K562 (cell line): Measurements from ENCODE around the gene MAB21L2. TPM values are rescaled to one million over a fixed set of nuclear protein-coding genes. Genes with fewer than 3 reads are reported as not detected.

Experiments
- ATAC-seq: fragments of 200-7000 bp; cut with Tn5 transposase; 3 replicates; pipeline ENCODE4 v1.9.1; 2020; ENCODE audit warnings: moderate library complexity
- BruUV-seq: library from RNA; stranded (reverse); fragments of 400-500 nt; replicated peaks from 2 replicates; lab custom pipeline; 2021; lab: Mats Ljungman, UMichigan
- CTCF ChIA-PET: fragments of 300-600 bp; formaldehyde crosslinking; extraction: SDS; loops from one replicate; lab custom pipeline; 2021; ENCODE audit warnings: low intra/inter-chr PET ratio; lab: Yijun Ruan, JAX
- POLR2A ChIA-PET: fragments of 300-600, 350-650 bp; sonication (Branson Sonifier 250); formaldehyde crosslinking; extraction: SDS; loops from one replicate; lab custom pipeline; 2021; ENCODE audit warnings: antibody characterized with exemption, inconsistent platforms; lab: Yijun Ruan, JAX
- DNase-seq, 4 experiments: peaks; one replicate each; pipeline versions ENCODE4 v3.0.0 to v3.0.0-alpha.2; 2011 to 2018; ENCODE audit warnings: low spot score in 3 of 4, mixed read lengths in 3 of 4; ENCODE audit errors: extremely low read depth in 1 of 4
- FAIRE-seq: peaks from 2 replicates; lab custom pipeline; 2011; peaks lifted over from hg19 to GRCh38; lab: Jason Lieb, UNC
- H2AFZ ChIP-seq: 2 replicates; pipeline ENCODE4 v1.6.0; 2011; ENCODE audit warnings: low read depth, low read length, control low read depth, inconsistent platforms
- H3K27ac ChIP-seq: fragments of 200-600 bp; 3 replicates; pipeline ENCODE4 v1.8.0; 2011; ENCODE audit warnings: low read depth, mild to moderate bottlenecking, control low read depth, inconsistent platforms, low read length, moderate library complexity, mixed read lengths; ENCODE audit errors: extremely low read depth
- H3K27me3 ChIP-seq, 2 experiments: fragments of 300-600 bp in 1 of 2; 2 replicates in 1 of 2; 3 replicates in 1 of 2; pipeline versions ENCODE4 v1.6.0 to v1.8.0; 2011; ENCODE audit warnings: inconsistent platforms in 2 of 2, low read length in 2 of 2, mild to moderate bottlenecking in 1 of 2, mixed read lengths in 1 of 2, moderate library complexity in 1 of 2; ENCODE audit not compliant: control insufficient read depth in 2 of 2, insufficient read depth in 2 of 2
- H3K36me3 ChIP-seq: fragments of 300-600 bp; 3 replicates; pipeline ENCODE4 v1.8.0; 2011; ENCODE audit warnings: mild to moderate bottlenecking, low read length, inconsistent platforms; ENCODE audit not compliant: control insufficient read depth, insufficient read depth
- H3K4me1 ChIP-seq, 2 experiments: fragments of 200-600 bp in 1 of 2; replicated peaks in 1 of 2; 2 replicates in 1 of 2; 3 replicates in 1 of 2; pipeline versions ENCODE4 v1.5.1 to v1.8.0; 2011; ENCODE audit warnings: inconsistent platforms in 2 of 2, low read length in 2 of 2, mild to moderate bottlenecking in 1 of 2, mixed read lengths in 1 of 2, moderate library complexity in 1 of 2; ENCODE audit not compliant: control insufficient read depth in 2 of 2, insufficient read depth in 2 of 2
- H3K4me2 ChIP-seq: 2 replicates; pipeline ENCODE4 v1.6.1; 2011; ENCODE audit warnings: low read length, control low read depth, inconsistent platforms, mixed read lengths; ENCODE audit not compliant: insufficient read depth
- H3K4me3 ChIP-seq: fragments of 200-600 bp; sonication (generic), shearing (Covaris generic); 2 replicates; pipeline ENCODE4 v1.5.1; 2016; ENCODE audit warnings: control low read depth, inconsistent platforms
- H3K79me2 ChIP-seq: fragments of 200-600 bp; 3 replicates; pipeline ENCODE4 v1.8.0; 2011; ENCODE audit warnings: low read length, inconsistent platforms; ENCODE audit not compliant: control insufficient read depth, insufficient read depth
- H3K9ac ChIP-seq, 2 experiments: 2 replicates each; pipeline versions ENCODE4 v1.6.0 to v1.6.1; 2011; ENCODE audit warnings: low read depth in 2 of 2, low read length in 2 of 2, control low read depth in 1 of 2, inconsistent platforms in 1 of 2, mild to moderate bottlenecking in 1 of 2, mixed read lengths in 1 of 2; ENCODE audit not compliant: insufficient read depth in 1 of 2
- H3K9me1 ChIP-seq: one replicate; pipeline ENCODE4 v1.6.0; 2011; ENCODE audit warnings: inconsistent platforms, mild to moderate bottlenecking, low read length, moderate library complexity; ENCODE audit not compliant: control insufficient read depth, insufficient read depth
- H3K9me3 ChIP-seq: replicated peaks from 2 replicates; pipeline ENCODE4 v1.5.1; 2011; ENCODE audit warnings: low read depth, low read length, inconsistent platforms; ENCODE audit not compliant: control insufficient read depth, insufficient read depth
- H4K20me1 ChIP-seq: replicated peaks from 2 replicates; pipeline ENCODE4 v1.6.1; 2011; ENCODE audit warnings: low read length, inconsistent platforms, mixed read lengths; ENCODE audit not compliant: control insufficient read depth, insufficient read depth
- EHMT2 ChIP-seq: fragments of 450-650 bp; IDR thresholded peaks from 2 replicates; pipeline ENCODE4 v1.6.1; 2018; ENCODE audit warnings: antibody characterized with exemption
- ELF4 ChIP-seq: fragments of 450-650 bp; formaldehyde crosslinking; IDR thresholded peaks from 2 replicates; pipeline ENCODE4 v1.4.0; 2022; ENCODE audit warnings: missing genetic modification characterization
- IRF2 ChIP-seq: sonication (generic); formaldehyde crosslinking; IDR thresholded peaks from 2 replicates; pipeline ENCODE4 v1.8.1; 2022; ENCODE audit warnings: mild to moderate bottlenecking, missing genetic modification reagents
- MAFK ChIP-seq: IDR thresholded peaks from 2 replicates; pipeline ENCODE4 v1.6.1; 2011; ENCODE audit warnings: low read length, improper control_type of control experiment
- NR2C1 ChIP-seq, 2 experiments: fragments of 450-650 bp; IDR thresholded peaks; 2 replicates each; pipeline ENCODE4 v1.6.1; 2017; ENCODE audit warnings: mild to moderate bottlenecking in 2 of 2, antibody characterized with exemption in 1 of 2, inconsistent platforms in 1 of 2, missing compliant biosample characterization in 1 of 2, missing genetic modification characterization in 1 of 2
- TAF15 ChIP-seq: fragments of 200-400 bp; formaldehyde crosslinking; IDR thresholded peaks from 2 replicates; pipeline ENCODE4 v1.6.1; 2017; ENCODE audit warnings: mild to moderate bottlenecking, low read depth, low read length, moderate library complexity
- WGBS: fragments of 100-300 bp; shearing (Covaris generic); methylation state at CpG from one replicate; pipeline ENCODE4 v1.1.6; 2016; ENCODE audit warnings: low coverage, mixed read lengths; ENCODE audit not compliant: insufficient coverage; ENCODE audit errors: missing lambda C conversion rate; 5-methylcytosine and 5-hydroxymethylcytosine counted together
- in situ Hi-C: fragments of 300-500 bp; cut with MboI; formaldehyde crosslinking; loops from 4 replicates; pipeline ENCODE4 v1.15.0; 2018; ENCODE audit warnings: inconsistent platforms, mixed read lengths
- intact Hi-C: fragments of 100-400 bp; cut with micrococcal nuclease; formaldehyde crosslinking; loops from 2 replicates; pipeline ENCODE4 v1.14.2; 2022
- polyA plus RNA-seq, 8 experiments: library from polyadenylated mRNA; depleted of rRNA in 4 of 8; stranded (reverse) in 5 of 8; unstranded in 3 of 8; fragments of >200 nt; fragmentation: Nextera tagmentation in 2 of 8; fragmentation: Illumina TruSeq in 1 of 8; extraction: Ambion mirVana in 2 of 8; extraction: Trizol in 1 of 8; gene quantifications; 2 replicates each; pipeline versions ENCODE4 v1.2.1 to v1.2.3, GENCODE V29; 2011 to 2014; ENCODE audit warnings: inconsistent platforms in 1 of 8, missing spikeins in 1 of 8
- total RNA-seq, 7 experiments: library from RNA; depleted of rRNA in 6 of 7; stranded (reverse); fragments of >200 nt in 6 of 7; fragmentation: Illumina TruSeq in 2 of 7; extraction: Trizol in 2 of 7; gene quantifications; 2 replicates each; pipeline versions ENCODE4 v1.2.1 to v1.2.3, GENCODE V29; 2011 to 2021; ENCODE audit warnings: low replicate concordance in 1 of 7
- TF ChIP-seq, protein P1 (sequence below): sonication (generic); formaldehyde crosslinking; IDR thresholded peaks from 2 replicates; pipeline ENCODE4 v1.8.0; 2023; ENCODE audit warnings: mild to moderate bottlenecking, missing genetic modification reagents
- TF ChIP-seq, protein P2 (sequence below): fragments of 250-450 bp; sonication (Bioruptor Pico); IDR thresholded peaks from 2 replicates; pipeline ENCODE4 v1.5.0; 2020; ENCODE audit warnings: mild to moderate bottlenecking, borderline replicate concordance

The MAB21L2 gene
- total and polyA plus RNA-seq, 9 of the 15 experiments (the other 6 are each of a cell fraction or from before 2014, with no cell fraction given), result not detected

DNA sequence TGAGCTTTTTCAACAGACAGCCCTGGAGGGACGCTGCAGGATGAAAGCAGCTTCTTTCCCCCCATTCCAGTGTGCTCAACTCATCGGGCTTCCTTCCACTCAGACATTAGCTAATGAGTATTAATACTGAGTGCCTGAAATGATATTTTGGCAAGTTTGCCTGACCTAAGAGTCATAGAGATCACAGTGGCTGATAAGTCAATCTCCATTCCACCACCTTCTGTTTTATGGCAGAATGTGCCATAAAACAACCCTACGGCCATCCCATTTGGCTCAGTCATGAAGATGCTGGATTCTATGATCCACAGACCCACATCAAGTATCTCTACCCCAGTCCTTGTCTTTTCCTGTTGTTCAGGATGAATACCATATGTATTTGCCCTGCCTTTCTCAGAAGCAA lies 48.3 kb upstream of the MAB21L2 start:
- no peak overlapping the region for H3K27ac ChIP-seq
- intact Hi-C loops (no loop called here), in situ Hi-C loops (no loop called here)
- no TSS peak for BruUV-seq
- TF ChIP-seq TAF15 (no peak), NR2C1 (IDR thresholded peaks at IDR 0.05) (no peak), NR2C1 (tag; IDR thresholded peaks at IDR 0.05) (no peak), IRF2 (no peak), ELF4 (no peak), EHMT2 (peak; percentile 70), MAFK (no peak)
- TF ChIP-seq, protein P1, sequence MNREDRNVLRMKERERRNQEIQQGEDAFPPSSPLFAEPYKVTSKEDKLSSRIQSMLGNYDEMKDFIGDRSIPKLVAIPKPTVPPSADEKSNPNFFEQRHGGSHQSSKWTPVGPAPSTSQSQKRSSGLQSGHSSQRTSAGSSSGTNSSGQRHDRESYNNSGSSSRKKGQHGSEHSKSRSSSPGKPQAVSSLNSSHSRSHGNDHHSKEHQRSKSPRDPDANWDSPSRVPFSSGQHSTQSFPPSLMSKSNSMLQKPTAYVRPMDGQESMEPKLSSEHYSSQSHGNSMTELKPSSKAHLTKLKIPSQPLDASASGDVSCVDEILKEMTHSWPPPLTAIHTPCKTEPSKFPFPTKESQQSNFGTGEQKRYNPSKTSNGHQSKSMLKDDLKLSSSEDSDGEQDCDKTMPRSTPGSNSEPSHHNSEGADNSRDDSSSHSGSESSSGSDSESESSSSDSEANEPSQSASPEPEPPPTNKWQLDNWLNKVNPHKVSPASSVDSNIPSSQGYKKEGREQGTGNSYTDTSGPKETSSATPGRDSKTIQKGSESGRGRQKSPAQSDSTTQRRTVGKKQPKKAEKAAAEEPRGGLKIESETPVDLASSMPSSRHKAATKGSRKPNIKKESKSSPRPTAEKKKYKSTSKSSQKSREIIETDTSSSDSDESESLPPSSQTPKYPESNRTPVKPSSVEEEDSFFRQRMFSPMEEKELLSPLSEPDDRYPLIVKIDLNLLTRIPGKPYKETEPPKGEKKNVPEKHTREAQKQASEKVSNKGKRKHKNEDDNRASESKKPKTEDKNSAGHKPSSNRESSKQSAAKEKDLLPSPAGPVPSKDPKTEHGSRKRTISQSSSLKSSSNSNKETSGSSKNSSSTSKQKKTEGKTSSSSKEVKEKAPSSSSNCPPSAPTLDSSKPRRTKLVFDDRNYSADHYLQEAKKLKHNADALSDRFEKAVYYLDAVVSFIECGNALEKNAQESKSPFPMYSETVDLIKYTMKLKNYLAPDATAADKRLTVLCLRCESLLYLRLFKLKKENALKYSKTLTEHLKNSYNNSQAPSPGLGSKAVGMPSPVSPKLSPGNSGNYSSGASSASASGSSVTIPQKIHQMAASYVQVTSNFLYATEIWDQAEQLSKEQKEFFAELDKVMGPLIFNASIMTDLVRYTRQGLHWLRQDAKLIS (CRISPR knock-in tag), result no peak
- TF ChIP-seq, protein P2, sequence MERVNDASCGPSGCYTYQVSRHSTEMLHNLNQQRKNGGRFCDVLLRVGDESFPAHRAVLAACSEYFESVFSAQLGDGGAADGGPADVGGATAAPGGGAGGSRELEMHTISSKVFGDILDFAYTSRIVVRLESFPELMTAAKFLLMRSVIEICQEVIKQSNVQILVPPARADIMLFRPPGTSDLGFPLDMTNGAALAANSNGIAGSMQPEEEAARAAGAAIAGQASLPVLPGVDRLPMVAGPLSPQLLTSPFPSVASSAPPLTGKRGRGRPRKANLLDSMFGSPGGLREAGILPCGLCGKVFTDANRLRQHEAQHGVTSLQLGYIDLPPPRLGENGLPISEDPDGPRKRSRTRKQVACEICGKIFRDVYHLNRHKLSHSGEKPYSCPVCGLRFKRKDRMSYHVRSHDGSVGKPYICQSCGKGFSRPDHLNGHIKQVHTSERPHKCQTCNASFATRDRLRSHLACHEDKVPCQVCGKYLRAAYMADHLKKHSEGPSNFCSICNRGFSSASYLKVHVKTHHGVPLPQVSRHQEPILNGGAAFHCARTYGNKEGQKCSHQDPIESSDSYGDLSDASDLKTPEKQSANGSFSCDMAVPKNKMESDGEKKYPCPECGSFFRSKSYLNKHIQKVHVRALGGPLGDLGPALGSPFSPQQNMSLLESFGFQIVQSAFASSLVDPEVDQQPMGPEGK (CRISPR knock-in tag), result no peak
- H3K79me2 ChIP-seq, result no peaks in the 10 kb centered on the region
- H3K9me1 ChIP-seq, result no peaks in the 10 kb centered on the region
- H2AFZ ChIP-seq, result no peak overlapping the region
- H3K9me3 ChIP-seq, result no peaks in the 10 kb centered on the region
- peaks cover 0 to 2% of the 10 kb centered on the region in 2 experiments; a peak in 1 of 5 replicates for H3K4me1 ChIP-seq
- FAIRE-seq (no peak), ATAC-seq (no peak), DNase-seq (no peak)
- H3K27me3 ChIP-seq, result no peaks in the 10 kb centered on the region
- WGBS, result 79% methylated on average over 3 of the region's 3 CpGs
- no peak overlapping the region for H3K4me2 ChIP-seq
- CTCF ChIA-PET, result interaction anchor here (0.6 kb wide), 1 partner anchor 25 kb away, joined by 3 read pairs; no protein-coding TSS in a partner anchor
- H3K36me3 ChIP-seq, result no peaks in the 10 kb centered on the region
- H4K20me1 ChIP-seq, result no peaks in the 10 kb centered on the region
- POLR2A ChIA-PET, result no interaction called here
- no peak overlapping the region for H3K9ac ChIP-seq
- H3K4me3 ChIP-seq, result no peak overlapping the region
